Gastrocnemius medialis (tissue), 4 donors: Measurements from ENCODE around the gene CXXC4. TPM values are rescaled to one million over a fixed set of nuclear protein-coding genes. Genes with fewer than 3 reads are reported as not detected.

Source experiments
- ATAC-seq, 2 donors: fragments of 150-250 bp; one replicate each; pipeline ENCODE4 v1.9.1; 2016
- DNase-seq, 2 donors: peaks; one replicate each; pipeline ENCODE4 v3.0.0-alpha.2; 2019
- H3K27ac ChIP-seq, 4 donors: fragments of 200-600 bp; sonication (generic); 1 replicate in 1 of 4; 2 replicates in 3 of 4; pipeline ENCODE4 v1.5.1; 2016 to 2018; ENCODE audit warnings: mild to moderate bottlenecking in 2 of 4, moderate library complexity in 1 of 4
- H3K27me3 ChIP-seq, 3 donors: fragments of 200-600 bp; sonication (generic) in 2 of 3; 1 replicate in 1 of 3; 2 replicates in 2 of 3; pipeline versions ENCODE4 v1.5.1 to v1.6.0; 2016 to 2019; ENCODE audit warnings: mild to moderate bottlenecking in 1 of 3, moderate library complexity in 1 of 3
- H3K36me3 ChIP-seq, 2 donors: fragments of 200-600 bp; sonication (generic) in 1 of 2; one replicate each; pipeline ENCODE4 v1.5.1; 2017 to 2018
- H3K4me1 ChIP-seq, 2 donors: fragments of 200-600 bp; sonication (generic) in 1 of 2; one replicate each; pipeline ENCODE4 v1.5.1; 2016 to 2017; ENCODE audit warnings: mild to moderate bottlenecking in 2 of 2
- H3K4me3 ChIP-seq, 4 donors: fragments of 200-600 bp; sonication (generic) in 3 of 4; 1 replicate in 1 of 4; 2 replicates in 3 of 4; pipeline ENCODE4 v1.5.1; 2016 to 2019; ENCODE audit warnings: mild to moderate bottlenecking in 2 of 4
- H3K9me3 ChIP-seq, 3 donors: fragments of 200-600 bp; sonication (generic) in 2 of 3; 1 replicate in 1 of 3; 2 replicates in 2 of 3; pipeline ENCODE4 v1.5.1; 2016 to 2019
- CTCF ChIP-seq, 5 experiments: fragments of 450-650 bp in 3 of 5; fragments of 200-600 bp in 2 of 5; sonication (generic) in 2 of 5; IDR thresholded peaks in 4 of 5; conservative IDR thresholded peaks in 1 of 5; 1 replicate in 4 of 5; 2 replicates in 1 of 5; pipeline ENCODE4 v1.5.1; 2016 to 2019; ENCODE audit warnings: antibody characterized with exemption in 5 of 5, mild to moderate bottlenecking in 3 of 5, moderate library complexity in 3 of 5
- POLR2A ChIP-seq, 2 donors: fragments of 450-650 bp; IDR thresholded peaks; one replicate each; pipeline ENCODE4 v1.6.1; 2017; ENCODE audit warnings: antibody characterized with exemption in 2 of 2, mild to moderate bottlenecking in 2 of 2, moderate library complexity in 2 of 2
- in situ Hi-C, 4 donors: fragments of 200-750 bp; cut with MboI; loops; one replicate each; pipeline versions ENCODE4 v1.15.0 to v1.8.0; 2017; ENCODE audit warnings: low sequenced_read_pairs in 4 of 4
- intact Hi-C: fragments of 100-400 bp; cut with DNase I; formaldehyde crosslinking; loops from one replicate; pipeline ENCODE4 v1.15.1; 2023; ENCODE audit warnings: low total_unique reads
- total RNA-seq, 4 donors: library from RNA; depleted of rRNA; stranded (reverse); fragments of >200 nt; gene quantifications; one replicate each; pipeline versions ENCODE4 v1.1.0 to v1.2.3, GENCODE V29; 2016

Gene CXXC4
- total RNA-seq, 4 donors from 2014 or later: 0.17 to 0.36 (median 0.24) TPM; not detected in 1

GRCh38 chr4:104530426-104530825 lies 35.7 kb upstream of the CXXC4 start:
- ATAC-seq (no peak), DNase-seq (no peak)
- no peaks in the 10 kb centered on the region for H3K27me3 ChIP-seq
- H3K4me3 ChIP-seq: no peak overlapping the region
- TF ChIP-seq CTCF (IDR thresholded peaks at IDR 0.05 in 4 of 5, conservative IDR thresholded peaks at IDR 0.05 in 1 of 5) (no peak), POLR2A (IDR thresholded peaks at IDR 0.05) (no peak)
- intact Hi-C loops: no loop called here
- H3K27ac ChIP-seq: no peak overlapping the region
- no peaks in the 10 kb centered on the region for H3K4me1 ChIP-seq
- H3K36me3 ChIP-seq: no peaks in the 10 kb centered on the region
- no peaks in the 10 kb centered on the region for H3K9me3 ChIP-seq
- in situ Hi-C loops: no loop called here

GRCh38 chr4:104524591-104524990 lies 29.9 kb upstream of the CXXC4 start:
- Histone ChIP-seq H3K27ac (no peak overlapping the region), H3K36me3 (no peaks in the 10 kb centered on the region), H3K27me3 (no peaks in the 10 kb centered on the region), H3K4me1 (no peaks in the 10 kb centered on the region), H3K4me3 (no peak overlapping the region), H3K9me3 (no peaks in the 10 kb centered on the region)
- in situ Hi-C loops (no loop called here), intact Hi-C loops (no loop called here)
- TF ChIP-seq POLR2A (IDR thresholded peaks at IDR 0.05) (no peak), CTCF (IDR thresholded peaks at IDR 0.05 in 4 of 5, conservative IDR thresholded peaks at IDR 0.05 in 1 of 5) (no peak)
- DNase-seq (no peak), ATAC-seq (no peak)

GRCh38 chr4:104524026-104524425 lies 29.3 kb upstream of the CXXC4 start:
- ATAC-seq (no peak), DNase-seq (no peak)
- Histone ChIP-seq H3K27me3 (no peaks in the 10 kb centered on the region), H3K9me3 (no peaks in the 10 kb centered on the region), H3K36me3 (no peaks in the 10 kb centered on the region), H3K27ac (no peak overlapping the region), H3K4me1 (no peaks in the 10 kb centered on the region), H3K4me3 (no peak overlapping the region)
- intact Hi-C loops (no loop called here), in situ Hi-C loops (no loop called here)
- no peak for TF ChIP-seq CTCF (IDR thresholded peaks at IDR 0.05 in 4 of 5, conservative IDR thresholded peaks at IDR 0.05 in 1 of 5)
- no peak for TF ChIP-seq POLR2A (IDR thresholded peaks at IDR 0.05)

GRCh38 chr4:104519588-104519987 lies 24.9 kb upstream of the CXXC4 start:
- in situ Hi-C loops: no loop called here

More at GRCh38 chr4:104519588-104519987, 24.9 kb upstream of the CXXC4 start:
- Histone ChIP-seq H3K9me3 (no peaks in the 10 kb centered on the region), H3K4me1 (no peaks in the 10 kb centered on the region), H3K27me3 (no peaks in the 10 kb centered on the region), H3K36me3 (no peaks in the 10 kb centered on the region), H3K27ac (no peak overlapping the region), H3K4me3 (no peak overlapping the region)
- no peak for TF ChIP-seq POLR2A (IDR thresholded peaks at IDR 0.05)
- TF ChIP-seq CTCF (IDR thresholded peaks at IDR 0.05 in 4 of 5, conservative IDR thresholded peaks at IDR 0.05 in 1 of 5): no peak
- DNase-seq (no peak), ATAC-seq (no peak)
- intact Hi-C loops: no loop called here
